Activated CD4-positive, CD25-positive, alpha-beta regulatory T cell treated with anti-CD3 and anti-CD28 coated beads, Interleukin-2, amount 50 U/mL, for 24 hours (primary cell): ENCODE results near the gene PRKG1.
"Not testable (repeated sequence)": the region's sequence is repeated elsewhere in the genome, so short reads cannot be mapped to it uniquely, and the experiment has no call there.

ENCODE experiments used
- ATAC-seq, 2 donors: fragments of 150-1000 bp; cut with Tn5 transposase; one replicate each; pipeline ENCODE4 v1.10.0; 2021; ENCODE audit warnings: mild to moderate bottlenecking in 1 of 2, moderate library complexity in 1 of 2

PRKG1 gene

GRCh38 chr10:51397244-51397643 is 323.0 kb downstream of the PRKG1 start:
- no peak for ATAC-seq

- ATAC-seq: no peak
Measured at GRCh38 chr10:51397695-51398094, 323.4 kb downstream of the PRKG1 start.

- ATAC-seq: no peak
Measured at GRCh38 chr10:51399840-51400239, 325.6 kb downstream of the PRKG1 start.

- no peak for ATAC-seq
Measured at GRCh38 chr10:51400392-51401096, 326.3 kb downstream of the PRKG1 start.

- ATAC-seq: no peak
Measured at GRCh38 chr10:51403521-51403920, 329.2 kb downstream of the PRKG1 start.

- no peak for ATAC-seq
Measured at GRCh38 chr10:51405580-51406351, 331.5 kb downstream of the PRKG1 start.

- no peak for ATAC-seq
Measured at GRCh38 chr10:51406581-51406980, 332.3 kb downstream of the PRKG1 start.

- no peak for ATAC-seq
Measured at GRCh38 chr10:51416494-51416893, 342.2 kb downstream of the PRKG1 start.

GRCh38 chr10:51419196-51420093 is 345.2 kb downstream of the PRKG1 start:
- ATAC-seq: no peak

- no peak for ATAC-seq
Measured at GRCh38 chr10:51421853-51422252, 347.6 kb downstream of the PRKG1 start.

- ATAC-seq: no peak
Measured at GRCh38 chr10:51422311-51423120, 348.2 kb downstream of the PRKG1 start.

GRCh38 chr10:51423121-51423452 is 348.8 kb downstream of the PRKG1 start:
- no peak for ATAC-seq

- no peak for ATAC-seq
Measured at GRCh38 chr10:51425431-51425830, 351.1 kb downstream of the PRKG1 start.

- ATAC-seq: no peak
Measured at GRCh38 chr10:51427758-51428157, 353.5 kb downstream of the PRKG1 start.

GRCh38 chr10:51430506-51430905 is 356.2 kb downstream of the PRKG1 start:
- no peak for ATAC-seq

- no peak for ATAC-seq
Measured at GRCh38 chr10:51433949-51434475, 359.7 kb downstream of the PRKG1 start.

- ATAC-seq: no peak
Measured at GRCh38 chr10:51436805-51437204, 362.5 kb downstream of the PRKG1 start.

- ATAC-seq: no peak
Measured at GRCh38 chr10:51439645-51440044, 365.4 kb downstream of the PRKG1 start.

- ATAC-seq: no peak
Measured at GRCh38 chr10:51445588-51445987, 371.3 kb downstream of the PRKG1 start.

- ATAC-seq: no peak
Measured at GRCh38 chr10:51447119-51447518, 372.8 kb downstream of the PRKG1 start.

- not testable (repeated sequence) for ATAC-seq
Measured at GRCh38 chr10:51455762-51456161, 381.5 kb downstream of the PRKG1 start.

- no peak for ATAC-seq
Measured at GRCh38 chr10:51459476-51459875, 385.2 kb downstream of the PRKG1 start.
